GM12892 (cell line): ENCODE data around the gene CCDC182.

Source experiments
- POLR2A ChIP-seq: IDR thresholded peaks from 2 replicates; pipeline ENCODE4 v1.6.1; 2011; ENCODE audit warnings: low read depth, low read length, control low read depth
- POLR2AphosphoS5 ChIP-seq: IDR thresholded peaks from 2 replicates; pipeline ENCODE4 v1.6.1; 2011; ENCODE audit warnings: low read depth, low read length, control low read depth

GRCh38 chr17:57745242-57745641 lies at the start of gene CCDC182:
- TF ChIP-seq POLR2A (no peak), POLR2AphosphoS5 (no peak)
